Dermis microvascular lymphatic vessel endothelial cell (primary cell): ENCODE results near the gene FAM193A. TPM values are rescaled to one million over a fixed set of nuclear protein-coding genes. Genes with fewer than 3 reads are reported as not detected.
A peak's percentile ranks its signal among the peaks of the same experiment; 100 is the strongest.

Experiments
- DNase-seq, 2 donors: peaks; one replicate each; pipeline versions ENCODE4 v3.0.0 to v3.0.0-alpha.2; 2010; ENCODE audit warnings: low read depth in 2 of 2
- total RNA-seq: library from RNA; depleted of rRNA; stranded (reverse); fragments of >200 nt; gene quantifications from 2 replicates; pipeline ENCODE4 v1.2.1, GENCODE V29; 2014

Gene FAM193A
- total RNA-seq, 1 donor from 2014 or later = 4.4 TPM

DNA sequence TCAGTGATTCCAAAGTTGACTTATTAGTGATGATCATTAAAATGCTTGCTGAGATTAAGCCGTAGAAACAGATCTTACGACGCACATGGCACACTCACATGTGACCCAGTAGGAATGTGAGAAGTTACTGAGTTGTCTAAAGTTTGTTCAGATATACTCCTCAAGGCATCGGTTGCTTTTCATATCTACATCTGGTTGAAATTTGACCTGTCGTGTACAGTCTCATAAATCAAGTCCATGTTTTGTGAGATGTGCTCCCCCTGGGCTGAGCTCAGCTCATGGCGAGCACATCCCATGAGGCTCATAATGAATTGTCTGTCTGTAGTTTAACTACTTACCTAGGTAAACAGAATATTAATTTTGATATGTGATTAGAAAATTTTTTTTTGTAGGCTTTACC lies 152.7 kb downstream of the FAM193A start:
- no peak for DNase-seq

- DNase-seq = peak in 1 of 2 donors; percentile 38
Observed at GRCh38 chr4:2689825-2690700, 153.6 kb downstream of the FAM193A start.

GRCh38 chr4:2691313-2691712 lies 154.9 kb downstream of the FAM193A start:
- no peak for DNase-seq

GRCh38 chr4:2691952-2692435 lies 155.5 kb downstream of the FAM193A start:
- DNase-seq = no peak

DNA sequence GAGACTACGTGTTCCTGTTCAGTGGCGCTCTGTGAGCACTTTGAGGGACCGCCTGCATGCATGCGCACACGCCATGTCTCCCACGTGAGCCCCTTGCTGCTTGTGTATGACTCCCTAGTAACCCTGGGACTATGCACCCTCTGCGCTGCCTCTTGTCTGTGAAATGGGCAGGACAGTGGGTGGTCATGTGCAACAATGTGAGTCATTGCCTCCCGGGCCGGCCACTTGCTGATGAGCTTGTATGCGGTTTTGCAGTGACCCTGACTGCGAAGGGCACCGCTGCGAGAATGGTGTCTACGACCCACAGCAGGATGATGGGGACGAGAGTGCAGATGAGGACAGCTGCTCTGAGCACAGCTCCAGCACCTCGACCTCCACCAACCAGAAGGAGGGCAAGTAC lies 158.2 kb downstream of the FAM193A start:
- DNase-seq = no peak

DNA sequence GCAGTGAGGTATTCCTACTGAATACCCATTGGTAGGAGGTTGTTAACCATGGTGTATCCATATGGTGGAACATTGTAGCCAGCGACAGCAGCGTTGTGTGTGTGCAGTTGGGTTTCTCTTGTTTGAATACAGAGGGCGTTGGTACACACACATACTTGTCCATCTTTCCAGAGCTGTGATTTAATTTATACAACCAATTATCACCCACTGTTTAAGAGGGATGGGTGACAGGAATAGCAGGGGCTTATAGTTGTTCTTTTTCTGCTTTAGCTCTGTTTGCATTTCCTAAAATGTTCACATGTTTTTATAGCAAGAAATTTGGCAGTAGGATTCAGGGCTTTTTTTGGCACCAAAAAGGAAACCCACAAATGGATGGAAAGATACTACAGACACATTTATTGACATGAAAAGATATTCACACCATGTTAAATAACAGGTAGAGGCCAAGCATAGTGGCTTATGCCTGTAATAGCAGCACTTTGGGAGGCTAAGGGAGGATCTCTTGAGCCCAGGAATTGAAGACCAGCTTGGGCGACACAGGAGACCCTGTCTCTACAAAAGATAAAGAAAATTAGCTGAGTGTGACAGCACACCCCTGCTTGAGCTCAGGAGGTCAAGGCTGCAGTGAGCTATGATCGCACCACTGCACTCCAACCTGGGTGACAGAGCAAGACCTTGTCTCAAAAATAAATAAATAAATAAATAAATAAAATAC lies 159.1 kb downstream of the FAM193A start:
- no peak for DNase-seq

DNA sequence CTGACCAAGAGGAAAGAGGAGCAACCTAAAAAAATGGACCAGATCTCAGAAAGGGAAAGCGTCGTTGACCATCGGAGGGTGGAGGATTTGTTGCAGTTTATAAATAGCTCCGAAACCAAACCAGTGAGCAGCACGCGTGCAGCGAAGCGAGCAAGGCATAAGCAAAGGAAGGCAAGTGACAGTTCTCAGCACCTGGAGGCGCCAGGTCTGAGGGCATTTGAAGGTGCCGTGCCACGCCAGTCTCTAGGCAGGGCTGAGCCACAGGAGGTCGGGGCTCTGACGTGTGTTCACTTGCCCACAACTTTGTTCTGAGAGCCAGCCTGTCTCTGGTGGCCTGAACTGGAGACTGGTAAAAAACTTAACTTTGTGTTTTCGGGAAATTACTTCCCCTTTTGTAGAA lies 160.0 kb downstream of the FAM193A start:
- no peak for DNase-seq

GRCh38 chr4:2697995-2698414 lies 161.6 kb downstream of the FAM193A start:
- no peak for DNase-seq

GRCh38 chr4:2698504-2698903 lies 162.1 kb downstream of the FAM193A start:
- DNase-seq = no peak

DNA sequence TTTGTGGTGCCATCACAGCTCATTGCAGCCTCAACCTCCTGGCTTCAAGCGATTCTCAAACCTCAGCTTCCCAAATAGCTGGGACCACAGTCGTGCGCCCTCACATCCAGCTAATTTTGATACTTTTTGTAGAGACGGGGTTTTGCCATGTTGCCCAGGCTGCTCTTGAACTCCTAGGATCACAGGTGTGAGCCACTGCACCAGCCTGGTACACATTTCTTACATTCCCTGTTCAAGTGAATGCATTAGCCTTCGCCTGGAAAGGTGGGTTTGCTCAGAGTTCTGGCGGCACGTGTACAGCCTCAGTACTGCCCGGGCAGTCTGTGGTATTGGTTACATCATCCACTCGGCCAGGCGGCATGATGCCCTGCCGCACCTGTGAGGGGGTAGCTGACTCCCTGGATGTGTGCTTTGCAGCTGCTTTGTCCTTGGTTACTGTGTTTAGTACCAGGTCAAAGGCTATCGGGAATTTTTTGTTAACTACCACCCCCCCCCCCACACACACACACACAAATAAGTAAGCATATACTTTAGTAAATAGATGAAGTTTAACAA lies 162.6 kb downstream of the FAM193A start:
- DNase-seq = no peak

- no peak for DNase-seq
Observed at GRCh38 chr4:2699534-2699933, 163.1 kb downstream of the FAM193A start.

- no peak for DNase-seq
Observed at GRCh38 chr4:2700031-2700430, 163.6 kb downstream of the FAM193A start.

DNA sequence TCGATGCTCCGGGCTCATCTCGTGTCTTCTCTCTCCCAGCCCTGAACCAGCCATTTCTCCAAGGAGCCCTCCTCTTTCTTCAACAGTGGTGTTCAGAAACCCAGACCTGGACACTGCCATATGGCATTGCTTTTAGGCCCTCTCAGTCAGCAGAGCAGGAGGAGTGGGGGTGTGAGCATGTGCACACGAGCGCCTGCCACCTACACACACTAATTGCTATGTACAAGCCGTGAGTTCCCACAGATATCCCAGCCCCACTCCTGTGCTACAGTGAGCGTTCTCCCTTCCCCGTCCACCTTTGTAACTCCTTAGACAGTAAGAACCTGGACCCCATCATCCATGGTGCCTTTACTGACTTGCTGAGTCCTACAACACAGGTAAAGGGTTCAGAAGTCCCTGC lies 165.9 kb downstream of the FAM193A start:
- DNase-seq = no peak

DNA sequence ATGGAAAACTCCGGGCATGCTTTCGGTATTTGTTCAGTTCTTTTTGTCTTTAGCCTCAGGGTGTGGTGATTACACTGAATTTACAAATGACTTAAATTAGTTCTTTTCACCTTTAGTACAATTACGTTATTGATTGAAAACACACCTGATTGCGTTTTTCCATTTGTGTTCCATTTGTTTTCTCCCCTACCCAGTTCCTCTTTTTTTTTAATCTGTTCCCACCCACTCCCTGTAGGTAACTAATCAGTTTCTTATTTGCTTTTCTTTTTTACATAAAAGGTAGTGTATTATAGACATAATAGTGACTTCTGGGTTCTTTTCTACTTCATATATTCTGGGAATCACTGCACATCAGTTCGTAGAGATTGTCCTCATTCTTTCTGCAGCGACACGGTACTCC lies 166.3 kb downstream of the FAM193A start:
- DNase-seq = no peak

DNA sequence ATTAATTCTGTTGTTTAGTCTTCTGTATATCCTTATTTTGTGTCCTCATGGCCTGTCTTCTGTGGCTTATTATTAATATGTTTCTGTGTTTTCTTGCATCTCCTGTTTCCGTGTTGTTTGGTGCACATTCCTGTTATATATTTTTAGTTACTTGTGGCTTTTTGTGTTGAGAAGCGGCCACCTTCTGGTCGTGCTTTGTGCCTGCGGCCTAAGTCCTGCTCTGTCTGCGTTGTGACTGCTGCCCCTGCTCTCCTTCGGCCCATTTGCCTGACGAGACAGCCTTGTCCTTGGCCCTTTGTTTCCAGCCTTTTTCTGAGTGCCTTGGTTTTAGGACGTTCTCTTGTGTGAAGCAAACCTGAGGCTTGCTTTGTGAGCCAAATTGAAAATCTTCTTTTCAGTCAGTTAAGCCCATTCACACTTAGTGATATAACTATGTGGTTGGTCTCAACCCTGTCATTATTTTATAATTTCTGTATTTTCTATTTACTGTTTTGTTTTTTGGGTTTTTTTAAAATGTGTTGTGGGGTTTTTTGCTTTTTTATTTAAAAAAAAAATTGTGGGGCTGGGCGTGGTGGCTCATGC lies 175.9 kb downstream of the FAM193A start:
- DNase-seq = no peak

GRCh38 chr4:2713337-2713736 lies 176.9 kb downstream of the FAM193A start:
- DNase-seq = no peak

DNA sequence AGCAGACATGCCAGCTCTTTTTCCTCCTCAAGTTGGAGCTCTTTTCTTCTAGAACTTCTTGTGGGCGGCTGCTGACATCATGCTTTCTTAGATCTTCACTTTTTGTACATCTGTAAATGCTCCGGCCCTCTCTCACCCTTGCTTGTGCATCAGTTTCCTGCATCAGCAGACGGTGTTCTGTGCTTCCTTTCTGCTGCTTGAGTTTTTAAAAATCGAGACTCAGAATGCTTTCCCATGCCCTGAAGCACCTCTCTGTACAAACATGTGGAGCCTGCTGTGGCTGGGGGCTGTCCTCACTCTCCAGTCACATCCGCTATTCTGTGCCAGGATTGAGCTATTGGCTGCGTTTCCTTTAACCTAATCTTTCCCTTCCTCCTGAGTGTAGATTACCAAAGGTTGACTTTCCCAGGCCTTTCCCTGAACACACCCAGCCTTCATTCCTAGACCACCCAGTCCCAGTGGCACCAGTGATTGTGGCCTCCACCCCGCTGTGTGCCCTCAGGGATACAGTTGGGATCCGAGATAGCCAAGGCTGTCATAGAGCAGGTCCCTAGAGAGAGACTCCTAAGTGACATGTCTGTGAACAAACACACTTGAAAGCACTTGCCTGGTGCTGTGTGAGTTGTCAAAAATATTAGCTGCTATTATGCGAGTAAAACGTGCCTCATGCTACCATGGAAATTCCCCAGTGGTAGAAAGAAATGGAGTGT lies 177.8 kb downstream of the FAM193A start:
- DNase-seq = peak; percentile 94 to 99

DNA sequence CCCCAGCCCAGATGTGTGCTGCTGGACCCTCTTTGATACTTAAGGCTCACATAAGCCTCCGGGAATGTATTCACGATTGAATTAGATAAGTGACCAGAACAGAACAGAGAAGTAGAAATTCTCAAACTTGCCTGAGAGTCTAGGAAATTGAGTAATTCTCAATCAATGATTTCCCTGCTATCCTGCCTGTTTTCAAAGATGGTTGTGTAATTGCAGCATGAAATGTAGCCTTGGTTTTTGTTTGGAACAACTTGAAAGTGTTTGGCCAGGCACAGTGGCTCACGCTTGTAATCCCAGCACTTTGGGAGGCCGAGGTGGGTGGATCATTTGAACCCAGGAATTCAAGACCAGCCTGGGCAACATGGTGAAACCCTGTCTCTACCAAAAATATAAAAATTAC lies 178.5 kb downstream of the FAM193A start:
- DNase-seq = no peak

GRCh38 chr4:2715426-2715825 lies 179.0 kb downstream of the FAM193A start:
- DNase-seq = peak in 1 of 2 donors; percentile 19

DNA sequence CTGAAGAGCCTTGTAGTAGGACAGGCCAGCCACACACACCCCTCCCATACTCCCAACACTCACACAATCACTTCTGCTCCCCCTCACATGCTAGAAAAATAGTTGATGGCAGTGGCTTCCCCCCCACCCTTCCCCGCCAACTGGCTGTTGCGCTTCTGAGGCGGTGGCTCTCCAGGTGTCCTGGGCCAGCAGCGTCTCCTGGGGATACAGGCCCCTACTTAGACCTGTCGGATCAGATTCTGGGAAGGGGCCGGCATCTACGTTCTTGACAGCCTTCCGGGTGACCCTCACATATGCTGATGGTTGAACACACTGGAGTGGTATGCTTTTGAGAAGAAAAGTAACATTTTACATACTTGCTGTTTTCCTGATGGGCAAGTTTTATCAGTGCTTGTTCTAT lies 179.8 kb downstream of the FAM193A start:
- DNase-seq = no peak

GRCh38 chr4:2721586-2721985 lies 185.1 kb downstream of the FAM193A start:
- no peak for DNase-seq
